ENCODE measurements around the gene LRRC4B.

DNA sequence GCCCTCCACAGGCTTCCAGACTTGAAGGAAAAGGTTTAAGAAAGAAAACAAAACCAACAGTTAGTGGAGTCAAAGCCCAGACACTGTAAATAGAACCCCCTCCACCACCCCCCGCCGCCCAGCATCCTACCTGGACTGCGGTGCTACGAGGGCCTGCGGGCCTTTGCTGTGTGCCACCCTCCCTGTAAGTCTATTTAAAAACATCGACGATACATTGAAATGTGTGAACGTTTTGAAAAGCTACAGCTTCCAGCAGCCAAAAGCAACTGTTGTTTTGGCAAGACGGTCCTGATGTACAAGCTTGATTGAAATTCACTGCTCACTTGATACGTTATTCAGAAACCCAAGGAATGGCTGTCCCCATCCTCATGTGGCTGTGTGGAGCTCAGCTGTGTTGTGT is 85.3 kb downstream of the LRRC4B start:
- TF ChIP-seq, protein P1, sequence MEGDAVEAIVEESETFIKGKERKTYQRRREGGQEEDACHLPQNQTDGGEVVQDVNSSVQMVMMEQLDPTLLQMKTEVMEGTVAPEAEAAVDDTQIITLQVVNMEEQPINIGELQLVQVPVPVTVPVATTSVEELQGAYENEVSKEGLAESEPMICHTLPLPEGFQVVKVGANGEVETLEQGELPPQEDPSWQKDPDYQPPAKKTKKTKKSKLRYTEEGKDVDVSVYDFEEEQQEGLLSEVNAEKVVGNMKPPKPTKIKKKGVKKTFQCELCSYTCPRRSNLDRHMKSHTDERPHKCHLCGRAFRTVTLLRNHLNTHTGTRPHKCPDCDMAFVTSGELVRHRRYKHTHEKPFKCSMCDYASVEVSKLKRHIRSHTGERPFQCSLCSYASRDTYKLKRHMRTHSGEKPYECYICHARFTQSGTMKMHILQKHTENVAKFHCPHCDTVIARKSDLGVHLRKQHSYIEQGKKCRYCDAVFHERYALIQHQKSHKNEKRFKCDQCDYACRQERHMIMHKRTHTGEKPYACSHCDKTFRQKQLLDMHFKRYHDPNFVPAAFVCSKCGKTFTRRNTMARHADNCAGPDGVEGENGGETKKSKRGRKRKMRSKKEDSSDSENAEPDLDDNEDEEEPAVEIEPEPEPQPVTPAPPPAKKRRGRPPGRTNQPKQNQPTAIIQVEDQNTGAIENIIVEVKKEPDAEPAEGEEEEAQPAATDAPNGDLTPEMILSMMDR (IDR thresholded peaks at IDR 0.05): no peak
- no peak for TF ChIP-seq POLR2A (IDR thresholded peaks at IDR 0.05)

All from adrenal gland (tissue), 5 donors.